Measurements from ENCODE around the gene IDH3G. TPM values are rescaled to one million over a fixed set of nuclear protein-coding genes. Genes with fewer than 3 reads are reported as not detected.

Gene IDH3G
- polyA plus RNA-seq, 3 donors: 115 to 201 (median 130) TPM

- peaks cover 6% of the 10 kb centered on the region for H3K79me2 ChIP-seq (ENCODE audit: insufficient read depth, low read length)
- peaks cover 43 to 58% of the 10 kb centered on the region in 2 donors for H3K36me3 ChIP-seq (replicated peaks in 1 of 2; ENCODE audit: control insufficient read depth in 1 of 2, insufficient read depth in 2 of 2, low read length in 2 of 2)
- no peak overlapping the region for H3K4me2 ChIP-seq (replicated peaks; ENCODE audit: extremely low read depth, low read length, poor library complexity, severe bottlenecking)
- no peak overlapping the region for H3K27ac ChIP-seq (ENCODE audit: low read depth in 1 of 2, low read length in 2 of 2)
- Mint-ChIP-seq H3K27ac (peak overlapping the region in 2 of 7 donors; percentile 4 to 13), H3K27me3 (ENCODE audit: low read depth in 3 of 3) (peaks cover 0 to 12% (median 0%) of the 10 kb centered on the region in 3 donors), H3K4me1 (peaks cover 19% of the 10 kb centered on the region), H3K4me3 (no peak overlapping the region), H3K36me3 (peaks cover 48 to 79% of the 10 kb centered on the region in 2 donors), H3K9me3 (peaks cover 0 to 17% (median 14%) of the 10 kb centered on the region in 7 donors)
- no peak overlapping the region for H3K9ac ChIP-seq (ENCODE audit: insufficient read depth, low read length, poor library complexity, severe bottlenecking)
- H3K27me3 ChIP-seq (ENCODE audit: control insufficient read depth in 2 of 2, insufficient read depth in 2 of 2, low read length in 2 of 2): no peaks in the 10 kb centered on the region
- H2AFZ ChIP-seq (ENCODE audit: insufficient read depth, low read depth, low read length, poor library complexity, severe bottlenecking): no peak overlapping the region
- no peak overlapping the region for H3K4me3 ChIP-seq (replicated peaks in 1 of 3; ENCODE audit: low read depth in 2 of 3, low read length in 3 of 3)
- H3K9me3 ChIP-seq (replicated peaks in 1 of 2; ENCODE audit: control insufficient read depth in 1 of 2, insufficient read depth in 1 of 2, low read length in 2 of 2): peaks cover 0 to 7% of the 10 kb centered on the region in 2 donors
- intact Hi-C loops (cut with micrococcal nuclease): no loop called here
- WGBS (ENCODE audit: insufficient coverage): 100% methylated on average over 13 of the region's 30 CpGs
- TF ChIP-seq CTCF (IDR thresholded peaks at IDR 0.05): no peak
- H4K20me1 ChIP-seq (ENCODE audit: insufficient read depth, low read length): peaks cover 21% of the 10 kb centered on the region
- no peak for DNase-seq
- peaks cover 20 to 21% of the 10 kb centered on the region in 2 donors for H3K4me1 ChIP-seq (ENCODE audit: control insufficient read depth in 1 of 2, insufficient read depth in 2 of 2, low read length in 2 of 2)
Measured at GRCh38 chrX:153736071-153736820, 57.9 kb downstream of the IDH3G start.

Other genes with a start within 250 kb of the IDH3G start
- gene CCNQ, start 195.2 kb downstream of the IDH3G start, polyA plus RNA-seq: 10 to 100 TPM; 21.8 to 35.6 (median 29.3) TPM
- gene DUSP9, start 147.2 kb downstream of the IDH3G start, polyA plus RNA-seq: not detected
- gene PNCK, start 120.6 kb downstream of the IDH3G start, polyA plus RNA-seq: not detected
- 1 to 10 TPM in 1 of 3 donors, under 1 TPM in 2; 0.23 to 5.6 (median 0.85) TPM for gene SLC6A8, start 106.4 kb downstream of the IDH3G start, polyA plus RNA-seq
- 100 to 1,000 TPM; 139 to 294 (median 288) TPM for gene BCAP31, start 70.0 kb downstream of the IDH3G start, polyA plus RNA-seq
- gene ABCD1, start 69.5 kb downstream of the IDH3G start, polyA plus RNA-seq: 10 to 100 TPM in 1 of 3 donors, 1 to 10 TPM in 2; 5.6 to 22.5 (median 5.8) TPM
- not detected for gene PLXNB3, start 30.1 kb downstream of the IDH3G start, polyA plus RNA-seq
- gene SRPK3, start 13.3 kb downstream of the IDH3G start, polyA plus RNA-seq: under 1 TPM in 1 of 3 donors, not detected in 2; 0.01 TPM
- 100 to 1,000 TPM; 201 to 419 (median 362) TPM for gene SSR4, start 293 bp upstream of the IDH3G start, polyA plus RNA-seq
- under 1 TPM in 1 of 3 donors, not detected in 2; 0.11 TPM for gene PDZD4, start 36.2 kb upstream of the IDH3G start, polyA plus RNA-seq
- gene L1CAM, start 91.8 kb upstream of the IDH3G start, polyA plus RNA-seq: under 1 TPM in 1 of 3 donors, not detected in 2; 0.55 TPM
- under 1 TPM in 2 of 3 donors, not detected in 1; 0.14 to 0.27 TPM for gene AVPR2, start 110.3 kb upstream of the IDH3G start, polyA plus RNA-seq
- 100 to 1,000 TPM in 1 of 3 donors, 10 to 100 TPM in 2; 51.5 to 508 (median 64.4) TPM for gene ARHGAP4, start 131.9 kb upstream of the IDH3G start, polyA plus RNA-seq
- gene NAA10, start 140.7 kb upstream of the IDH3G start, polyA plus RNA-seq: 100 to 1,000 TPM in 1 of 3 donors, 10 to 100 TPM in 2; 46.7 to 109 (median 47.9) TPM
- gene RENBP, start 150.3 kb upstream of the IDH3G start, polyA plus RNA-seq: 100 to 1,000 TPM in 1 of 3 donors, 1 to 10 TPM in 2; 2.7 to 125 (median 3.8) TPM
- gene HCFC1, start 177.4 kb upstream of the IDH3G start, polyA plus RNA-seq: 10 to 100 TPM in 1 of 3 donors, 1 to 10 TPM in 2; 1.9 to 21.8 (median 3.8) TPM
- gene TMEM187, start 178.4 kb upstream of the IDH3G start, polyA plus RNA-seq: 10 to 100 TPM in 1 of 3 donors, 1 to 10 TPM in 2; 2.8 to 10.3 (median 4.9) TPM
- 100 to 1,000 TPM in 1 of 3 donors, 10 to 100 TPM in 2; 47.8 to 109 (median 49.5) TPM for gene IRAK1, start 225.5 kb upstream of the IDH3G start, polyA plus RNA-seq